HEK293 (cell line): ENCODE data around the gene ZCWPW1.

Experiments used
- HOXC10 ChIP-seq: sonication (generic); formaldehyde crosslinking; IDR thresholded peaks from 2 replicates; pipeline ENCODE4 v1.8.1; 2023; ENCODE audit warnings: mild to moderate bottlenecking, missing genetic modification reagents
- ZNF239 ChIP-seq: fragments of 450-650 bp; formaldehyde crosslinking; IDR thresholded peaks from 2 replicates; pipeline ENCODE4 v1.5.1; 2016; ENCODE audit warnings: missing biosample characterization, missing genetic modification characterization
- ZNF302 ChIP-seq: fragments of 450-650 bp; formaldehyde crosslinking; IDR thresholded peaks from 2 replicates; pipeline ENCODE4 v1.5.1; 2016; ENCODE audit warnings: missing biosample characterization, missing genetic modification characterization, low read depth
- ZNF426 ChIP-seq: fragments of 450-650 bp; formaldehyde crosslinking; IDR thresholded peaks from 2 replicates; pipeline ENCODE4 v1.5.1; 2017; ENCODE audit warnings: missing biosample characterization, missing genetic modification characterization, mild to moderate bottlenecking, inconsistent platforms, moderate library complexity
- ZNF549 ChIP-seq: fragments of 450-650 bp; IDR thresholded peaks from 2 replicates; pipeline ENCODE4 v1.5.1; 2018; ENCODE audit warnings: missing biosample characterization, missing genetic modification characterization, mild to moderate bottlenecking, inconsistent platforms, moderate library complexity
- ZNF629 ChIP-seq: fragments of 450-650 bp; formaldehyde crosslinking; IDR thresholded peaks from 2 replicates; pipeline ENCODE4 v1.5.1; 2017; ENCODE audit warnings: missing biosample characterization, missing genetic modification characterization
- TF ChIP-seq, protein P1 (sequence below): fragments of 450-650 bp; formaldehyde crosslinking; IDR thresholded peaks from 2 replicates; pipeline ENCODE4 v1.5.1; 2017; ENCODE audit warnings: missing biosample characterization, mild to moderate bottlenecking, missing genetic modification characterization, moderate library complexity
- TF ChIP-seq, protein P2 (sequence below): fragments of 450-650 bp; formaldehyde crosslinking; IDR thresholded peaks from 2 replicates; pipeline ENCODE4 v1.5.1; 2016; ENCODE audit warnings: missing biosample characterization, missing genetic modification characterization
- TF ChIP-seq, protein P3 (sequence below): fragments of 450-650 bp; formaldehyde crosslinking; IDR thresholded peaks from 2 replicates; pipeline ENCODE4 v1.5.1; 2016; ENCODE audit warnings: missing biosample characterization, missing genetic modification characterization

DNA sequence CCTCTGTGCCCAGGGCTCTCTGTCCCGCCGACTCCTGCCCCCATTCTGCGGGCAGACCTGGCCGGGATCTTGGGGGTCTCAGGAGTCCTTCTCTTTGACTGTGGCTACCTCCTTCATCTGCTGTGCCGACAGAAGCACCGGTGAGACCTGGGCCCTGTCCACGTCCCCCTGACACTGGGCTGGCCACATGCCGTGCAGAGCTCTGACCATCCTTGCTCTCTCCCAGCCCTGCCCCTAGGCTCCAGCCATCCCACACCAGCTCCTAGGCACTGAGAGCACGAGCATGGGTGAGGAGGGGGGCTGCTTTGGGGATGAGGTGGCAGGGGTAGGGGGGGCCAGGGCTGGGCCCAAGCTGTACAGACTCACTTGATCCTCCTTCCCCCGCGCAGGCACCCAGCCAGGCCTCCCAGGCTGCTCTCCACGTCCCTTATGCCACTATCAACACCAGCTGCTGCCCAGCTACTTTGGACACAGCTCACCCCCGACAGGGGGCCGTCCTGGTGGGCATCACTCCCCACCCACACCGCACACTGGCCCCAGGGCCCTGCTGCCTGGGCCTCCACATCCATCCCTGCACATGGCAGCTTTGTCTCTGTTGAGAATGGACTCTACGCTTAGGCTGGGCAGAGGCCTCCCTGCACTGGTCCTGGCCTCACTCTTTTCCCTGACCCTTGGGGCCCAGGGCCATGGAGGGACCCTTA is 75.4 kb downstream of the ZCWPW1 start:
- TF ChIP-seq ZNF239 (no peak), ZNF549 (tag by site-specific recombination) (no peak), ZNF302 (tag by site-specific recombination) (no peak), ZNF629 (tag by site-specific recombination) (no peak), ZNF426 (tag by site-specific recombination) (no peak), HOXC10 (CRISPR knock-in tag) (no peak)
- TF ChIP-seq, protein P1, sequence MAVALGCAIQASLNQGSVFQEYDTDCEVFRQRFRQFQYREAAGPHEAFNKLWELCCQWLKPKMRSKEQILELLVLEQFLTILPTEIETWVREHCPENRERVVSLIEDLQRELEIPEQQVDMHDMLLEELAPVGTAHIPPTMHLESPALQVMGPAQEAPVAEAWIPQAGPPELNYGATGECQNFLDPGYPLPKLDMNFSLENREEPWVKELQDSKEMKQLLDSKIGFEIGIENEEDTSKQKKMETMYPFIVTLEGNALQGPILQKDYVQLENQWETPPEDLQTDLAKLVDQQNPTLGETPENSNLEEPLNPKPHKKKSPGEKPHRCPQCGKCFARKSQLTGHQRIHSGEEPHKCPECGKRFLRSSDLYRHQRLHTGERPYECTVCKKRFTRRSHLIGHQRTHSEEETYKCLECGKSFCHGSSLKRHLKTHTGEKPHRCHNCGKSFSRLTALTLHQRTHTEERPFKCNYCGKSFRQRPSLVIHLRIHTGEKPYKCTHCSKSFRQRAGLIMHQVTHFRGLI (tag by site-specific recombination): no peak
- TF ChIP-seq, protein P2, sequence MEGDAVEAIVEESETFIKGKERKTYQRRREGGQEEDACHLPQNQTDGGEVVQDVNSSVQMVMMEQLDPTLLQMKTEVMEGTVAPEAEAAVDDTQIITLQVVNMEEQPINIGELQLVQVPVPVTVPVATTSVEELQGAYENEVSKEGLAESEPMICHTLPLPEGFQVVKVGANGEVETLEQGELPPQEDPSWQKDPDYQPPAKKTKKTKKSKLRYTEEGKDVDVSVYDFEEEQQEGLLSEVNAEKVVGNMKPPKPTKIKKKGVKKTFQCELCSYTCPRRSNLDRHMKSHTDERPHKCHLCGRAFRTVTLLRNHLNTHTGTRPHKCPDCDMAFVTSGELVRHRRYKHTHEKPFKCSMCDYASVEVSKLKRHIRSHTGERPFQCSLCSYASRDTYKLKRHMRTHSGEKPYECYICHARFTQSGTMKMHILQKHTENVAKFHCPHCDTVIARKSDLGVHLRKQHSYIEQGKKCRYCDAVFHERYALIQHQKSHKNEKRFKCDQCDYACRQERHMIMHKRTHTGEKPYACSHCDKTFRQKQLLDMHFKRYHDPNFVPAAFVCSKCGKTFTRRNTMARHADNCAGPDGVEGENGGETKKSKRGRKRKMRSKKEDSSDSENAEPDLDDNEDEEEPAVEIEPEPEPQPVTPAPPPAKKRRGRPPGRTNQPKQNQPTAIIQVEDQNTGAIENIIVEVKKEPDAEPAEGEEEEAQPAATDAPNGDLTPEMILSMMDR: no peak
- TF ChIP-seq, protein P3, sequence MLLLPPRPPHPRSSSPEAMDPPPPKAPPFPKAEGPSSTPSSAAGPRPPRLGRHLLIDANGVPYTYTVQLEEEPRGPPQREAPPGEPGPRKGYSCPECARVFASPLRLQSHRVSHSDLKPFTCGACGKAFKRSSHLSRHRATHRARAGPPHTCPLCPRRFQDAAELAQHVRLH (tag by site-specific recombination): no peak
